ENCODE data around the gene FAM13A. TPM values are rescaled to one million over a fixed set of nuclear protein-coding genes. Genes with fewer than 3 reads are reported as not detected.

Gene FAM13A
- total RNA-seq, 1 experiment from 2014 or later = 26.7 TPM

DNA sequence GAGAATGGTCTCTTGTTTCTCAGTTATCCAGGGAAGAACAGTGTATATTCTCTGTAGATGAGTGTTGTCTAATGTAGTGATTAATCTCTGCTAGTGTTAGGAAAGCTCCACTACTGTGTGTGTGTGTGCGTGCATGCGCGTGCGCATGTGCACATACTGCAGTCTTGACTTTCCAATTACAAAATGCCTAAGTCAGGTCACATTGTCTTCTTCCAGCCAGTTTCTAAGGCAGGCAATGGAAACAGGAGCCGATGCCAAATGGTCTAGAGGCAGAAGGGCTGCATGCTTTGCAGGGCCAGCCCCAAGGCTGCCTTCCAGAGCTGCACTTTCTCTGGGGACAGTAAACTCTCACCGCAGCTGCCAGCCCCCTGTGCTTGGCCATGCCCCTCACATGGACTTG, 328.8 kb downstream of the FAM13A start:
- Histone ChIP-seq H2AFZ (no peak overlapping the region), H3K9me2 (ENCODE audit: insufficient read depth) (no peaks in the 10 kb centered on the region), H3K27me3 (ENCODE audit: insufficient read depth, low read depth) (no peaks in the 10 kb centered on the region), H3F3A (ENCODE audit: insufficient read depth, low read depth) (no peaks in the 10 kb centered on the region), H4K20me1 (ENCODE audit: insufficient read depth) (no peaks in the 10 kb centered on the region), H3K36me3 (ENCODE audit: low read depth) (no peaks in the 10 kb centered on the region), H3K4me1 (replicated peaks; ENCODE audit: insufficient read depth) (no peaks in the 10 kb centered on the region), H3K9me3 (ENCODE audit: insufficient read depth, low read depth) (no peaks in the 10 kb centered on the region), H3K79me2 (ENCODE audit: low read depth) (no peaks in the 10 kb centered on the region), H3K4me3 (no peak overlapping the region), H3K27ac (no peak overlapping the region), H3K4me2 (no peak overlapping the region)
- no peak for DNase-seq
- ChIA-PET POLR2A (ENCODE audit: unreplicated experiment) (no interaction called here), CTCF (no interaction called here)
- intact Hi-C loops (cut with micrococcal nuclease; ENCODE audit: unreplicated experiment) = no loop called here
- BruUV-seq (replicated peaks) = no TSS peak
- no peak for TF ChIP-seq EZH2 (IDR thresholded peaks at IDR 0.05; ENCODE audit: low read depth)
- TF ChIP-seq, protein P1, sequence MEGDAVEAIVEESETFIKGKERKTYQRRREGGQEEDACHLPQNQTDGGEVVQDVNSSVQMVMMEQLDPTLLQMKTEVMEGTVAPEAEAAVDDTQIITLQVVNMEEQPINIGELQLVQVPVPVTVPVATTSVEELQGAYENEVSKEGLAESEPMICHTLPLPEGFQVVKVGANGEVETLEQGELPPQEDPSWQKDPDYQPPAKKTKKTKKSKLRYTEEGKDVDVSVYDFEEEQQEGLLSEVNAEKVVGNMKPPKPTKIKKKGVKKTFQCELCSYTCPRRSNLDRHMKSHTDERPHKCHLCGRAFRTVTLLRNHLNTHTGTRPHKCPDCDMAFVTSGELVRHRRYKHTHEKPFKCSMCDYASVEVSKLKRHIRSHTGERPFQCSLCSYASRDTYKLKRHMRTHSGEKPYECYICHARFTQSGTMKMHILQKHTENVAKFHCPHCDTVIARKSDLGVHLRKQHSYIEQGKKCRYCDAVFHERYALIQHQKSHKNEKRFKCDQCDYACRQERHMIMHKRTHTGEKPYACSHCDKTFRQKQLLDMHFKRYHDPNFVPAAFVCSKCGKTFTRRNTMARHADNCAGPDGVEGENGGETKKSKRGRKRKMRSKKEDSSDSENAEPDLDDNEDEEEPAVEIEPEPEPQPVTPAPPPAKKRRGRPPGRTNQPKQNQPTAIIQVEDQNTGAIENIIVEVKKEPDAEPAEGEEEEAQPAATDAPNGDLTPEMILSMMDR (conservative IDR thresholded peaks at IDR 0.05) = no peak

DNA sequence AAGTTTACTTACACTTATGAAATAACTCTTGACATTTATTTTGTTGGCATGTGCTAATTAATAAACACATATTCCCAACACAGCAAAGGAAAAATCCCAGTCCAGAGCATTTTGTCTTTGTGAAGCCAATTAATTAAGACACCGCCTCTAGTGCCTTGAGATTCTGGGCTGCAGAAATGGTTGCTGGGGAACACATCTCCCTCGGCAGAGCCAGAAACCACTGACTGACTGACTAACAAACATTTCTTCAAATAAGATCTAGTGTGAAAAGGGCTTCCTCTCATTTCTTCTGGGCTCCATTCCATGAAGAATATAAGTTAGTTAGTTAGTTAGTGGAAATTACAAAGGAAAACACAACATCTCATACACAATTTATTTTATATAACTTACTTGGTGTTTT, 331.0 kb downstream of the FAM13A start:
- no TSS peak for BruUV-seq (replicated peaks)
- no peak for TF ChIP-seq EZH2 (IDR thresholded peaks at IDR 0.05; ENCODE audit: low read depth)
- TF ChIP-seq, protein P1 (conservative IDR thresholded peaks at IDR 0.05) = no peak
- CTCF ChIA-PET = interaction anchor here (0.6 kb wide), 1 partner anchor 28 kb away, joined by 11 read pairs; no protein-coding TSS in a partner anchor

DNA sequence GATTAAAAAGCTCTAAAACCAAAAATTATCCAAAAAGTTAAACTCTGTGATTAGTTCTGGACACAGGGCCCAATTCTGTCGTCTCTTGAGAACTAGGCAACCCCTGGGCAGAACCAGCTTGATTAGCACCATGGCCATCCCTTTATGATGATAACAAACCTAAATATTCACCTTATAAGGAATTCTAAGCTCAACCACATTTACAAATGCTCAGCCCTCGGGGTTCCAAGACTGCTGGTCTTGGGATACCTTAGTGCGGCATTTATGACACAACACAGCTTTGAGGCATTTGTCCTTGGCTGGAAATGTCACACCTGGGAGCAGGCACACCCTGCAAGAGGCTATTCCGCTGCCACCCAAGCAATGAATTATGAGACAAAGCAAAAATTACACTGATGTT, 331.8 kb downstream of the FAM13A start:
- H3K4me1 ChIP-seq (replicated peaks; ENCODE audit: insufficient read depth) = no peaks in the 10 kb centered on the region
- no peaks in the 10 kb centered on the region for H3K27me3 ChIP-seq (ENCODE audit: insufficient read depth, low read depth)
- H3K79me2 ChIP-seq (ENCODE audit: low read depth) = no peaks in the 10 kb centered on the region
- intact Hi-C loops (cut with micrococcal nuclease; ENCODE audit: unreplicated experiment) = no loop called here
- ChIA-PET CTCF (no interaction called here), POLR2A (ENCODE audit: unreplicated experiment) (interaction anchor here (0.6 kb wide), 1 partner anchor 692 kb away, joined by 3 read pairs; no protein-coding TSS in a partner anchor)
- H2AFZ ChIP-seq = no peak overlapping the region
- H3K4me3 ChIP-seq = no peak overlapping the region
- H4K20me1 ChIP-seq (ENCODE audit: insufficient read depth) = no peaks in the 10 kb centered on the region
- no peak for TF ChIP-seq EZH2 (IDR thresholded peaks at IDR 0.05; ENCODE audit: low read depth)
- TF ChIP-seq, protein P1 (conservative IDR thresholded peaks at IDR 0.05) = no peak
- H3K9me2 ChIP-seq (ENCODE audit: insufficient read depth) = no peaks in the 10 kb centered on the region
- H3K36me3 ChIP-seq (ENCODE audit: low read depth) = no peaks in the 10 kb centered on the region; the same call in 1 of the 2 replicates
- no peak for DNase-seq
- no peak overlapping the region for H3K4me2 ChIP-seq
- BruUV-seq (replicated peaks) = no TSS peak
- no peak overlapping the region for H3K27ac ChIP-seq
- H3F3A ChIP-seq (ENCODE audit: insufficient read depth, low read depth) = no peaks in the 10 kb centered on the region
- H3K9me3 ChIP-seq (ENCODE audit: insufficient read depth, low read depth) = no peaks in the 10 kb centered on the region

More for the DNA sequence above, 331.0 kb downstream of the FAM13A start:
- Histone ChIP-seq H3K79me2 (ENCODE audit: low read depth) (no peaks in the 10 kb centered on the region), H3F3A (ENCODE audit: insufficient read depth, low read depth) (no peaks in the 10 kb centered on the region), H3K4me2 (no peak overlapping the region), H3K9me2 (ENCODE audit: insufficient read depth) (no peaks in the 10 kb centered on the region), H3K4me1 (replicated peaks; ENCODE audit: insufficient read depth) (no peaks in the 10 kb centered on the region), H4K20me1 (ENCODE audit: insufficient read depth) (no peaks in the 10 kb centered on the region), H2AFZ (no peak overlapping the region), H3K9me3 (ENCODE audit: insufficient read depth, low read depth) (no peaks in the 10 kb centered on the region), H3K36me3 (ENCODE audit: low read depth) (no peaks in the 10 kb centered on the region; the same call in 1 of the 2 replicates), H3K27ac (no peak overlapping the region), H3K27me3 (ENCODE audit: insufficient read depth, low read depth) (no peaks in the 10 kb centered on the region), H3K4me3 (no peak overlapping the region)
- POLR2A ChIA-PET (ENCODE audit: unreplicated experiment) = no interaction called here
- intact Hi-C loops (cut with micrococcal nuclease; ENCODE audit: unreplicated experiment) = no loop called here
- DNase-seq = no peak

All from PC-9 (cell line).